ENCODE data around the gene SLC35F4.
"Not testable (repeated sequence)": the region's sequence is repeated elsewhere in the genome, so short reads cannot be mapped to it uniquely, and the experiment has no call there.

Gene SLC35F4

GRCh38 chr14:57865403-57866198 lies at the start of gene SLC35F4:
Gene SLC35F4, minus strand, starts transcription at chr14:57866092.
- no peak for DNase-seq (ENCODE audit: low read depth)

GRCh38 chr14:57909626-57910025 lies 43.7 kb upstream of the SLC35F4 start:
- DNase-seq (ENCODE audit: low read depth): no peak

DNA sequence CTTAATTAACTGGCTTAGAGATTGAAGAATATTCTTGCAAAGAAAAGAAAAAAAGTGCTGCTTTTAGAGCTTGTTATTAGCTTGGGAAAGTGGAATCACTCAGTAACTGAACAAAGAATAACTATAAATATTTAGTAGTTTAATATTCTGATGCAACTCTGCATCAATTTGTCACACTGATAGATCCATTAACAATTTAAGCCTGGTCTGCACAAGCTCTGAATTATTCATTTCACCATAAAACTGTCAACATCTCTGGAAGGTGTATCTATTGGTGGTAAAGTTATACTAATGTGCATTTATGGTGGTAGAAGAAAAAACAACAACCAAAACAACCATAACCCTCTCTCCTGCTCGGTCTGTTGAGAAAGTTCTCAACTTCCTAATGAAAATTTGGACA lies 38.1 kb upstream of the SLC35F4 start:
- no peak for DNase-seq (ENCODE audit: low read depth)

DNA sequence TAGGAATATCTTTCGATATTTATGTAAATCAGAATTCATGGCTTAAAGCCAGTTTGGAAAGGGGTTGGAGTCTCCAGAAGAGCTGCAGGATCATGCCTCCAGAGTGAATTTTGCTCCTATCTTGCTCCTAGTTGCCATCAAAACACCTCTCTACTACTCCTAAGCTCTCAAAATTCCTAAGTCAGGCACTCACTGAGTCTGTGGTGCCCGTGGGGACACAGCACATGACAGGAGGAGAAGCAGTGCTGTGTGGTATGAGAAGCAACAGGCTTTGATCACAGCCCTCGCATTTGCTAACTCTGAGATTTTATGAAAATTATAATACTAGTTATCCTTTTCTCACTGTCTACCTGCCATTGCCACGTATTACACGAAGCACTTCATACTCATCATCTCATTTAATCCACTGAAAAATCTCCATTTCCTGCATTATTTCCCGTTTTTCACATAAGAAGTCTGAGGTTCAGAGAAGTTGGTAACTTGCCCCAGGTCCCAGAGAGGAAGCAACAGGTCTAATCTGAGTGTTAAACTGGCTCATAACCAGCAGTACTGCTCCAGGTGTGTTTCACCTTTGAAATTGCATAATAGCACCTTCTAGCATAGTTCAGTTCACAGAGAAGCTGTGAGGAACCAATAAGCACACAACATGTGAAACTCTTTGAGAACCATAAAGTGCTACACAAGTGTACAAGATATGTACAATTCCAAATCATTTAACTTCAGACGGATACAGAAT lies 33.1 kb upstream of the SLC35F4 start:
- DNase-seq (ENCODE audit: low read depth): no peak

DNA sequence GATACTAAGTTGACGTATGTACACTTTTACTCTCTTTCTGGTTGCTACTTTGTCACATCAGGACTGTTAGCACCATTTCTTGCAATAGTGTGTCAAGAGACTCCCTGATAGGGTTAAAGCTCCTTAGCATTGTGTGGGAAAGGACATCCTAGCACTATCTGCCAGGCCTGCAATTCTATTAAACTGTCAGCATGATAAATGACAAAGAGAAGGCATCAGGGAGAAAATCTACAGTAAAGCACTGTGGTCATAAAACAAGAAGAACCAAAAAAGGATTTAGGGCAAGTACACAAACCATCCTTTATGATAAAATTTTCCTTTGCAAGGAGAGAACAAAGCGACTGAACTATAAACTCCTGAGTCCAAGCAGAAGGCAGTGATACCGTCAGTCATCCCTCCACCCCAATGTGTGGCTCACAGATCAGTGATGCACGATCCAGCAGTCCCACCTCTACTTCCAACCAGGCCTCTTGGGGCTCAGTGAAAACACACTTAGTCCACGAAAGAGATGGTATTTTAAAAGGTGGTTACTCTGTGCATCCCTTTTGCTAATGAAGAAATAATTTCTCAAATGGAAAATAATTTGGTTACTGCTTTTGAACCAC lies 31.4 kb upstream of the SLC35F4 start:
- no peak for DNase-seq (ENCODE audit: low read depth)

GRCh38 chr14:57889245-57889644 lies 23.4 kb upstream of the SLC35F4 start:
- DNase-seq (ENCODE audit: low read depth): no peak

- no peak for DNase-seq (ENCODE audit: low read depth)
These were observed 18.3 kb upstream of the SLC35F4 start for GRCh38 chr14:57884175-57884574.

DNA sequence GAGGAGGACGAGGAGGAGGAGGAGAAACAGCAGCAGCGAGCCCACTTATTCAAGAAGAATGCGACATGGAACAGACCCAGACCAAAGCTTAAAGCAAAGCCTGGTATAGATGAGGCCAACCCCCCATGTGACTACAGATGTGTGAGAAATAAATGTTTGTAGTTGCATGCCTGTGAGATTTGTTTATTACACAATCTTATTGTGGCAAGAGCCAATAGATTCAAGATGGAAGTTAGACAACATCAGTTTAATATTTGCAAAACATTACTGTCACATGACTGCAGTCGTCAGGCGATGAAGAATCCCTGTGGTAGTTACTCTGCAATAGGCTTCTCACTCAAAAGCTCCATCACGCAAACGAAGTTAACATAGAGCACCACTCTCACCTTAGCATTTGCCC lies 17.2 kb upstream of the SLC35F4 start:
- DNase-seq (ENCODE audit: low read depth): no peak

GRCh38 chr14:57879516-57879915 lies 13.6 kb upstream of the SLC35F4 start:
- DNase-seq (ENCODE audit: low read depth): no peak

DNA sequence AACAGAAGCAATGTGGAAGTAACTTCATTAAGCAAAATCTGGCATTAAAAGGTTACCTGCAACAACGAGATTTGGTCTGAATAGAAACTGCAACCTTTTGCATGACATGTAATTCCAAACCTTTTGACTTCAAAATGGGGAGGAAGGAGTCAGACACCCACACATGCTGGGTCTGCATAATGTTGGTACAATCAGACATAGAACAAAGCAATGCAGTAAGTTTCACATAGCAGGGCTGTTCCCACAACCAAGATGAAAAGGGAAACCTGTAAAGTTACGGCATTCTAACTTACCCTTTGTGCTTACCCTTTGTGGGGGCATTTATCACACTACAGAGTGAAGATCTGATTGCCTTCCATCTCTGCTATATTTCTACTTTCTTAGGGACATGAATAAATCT lies 10.1 kb upstream of the SLC35F4 start:
- no peak for DNase-seq (ENCODE audit: low read depth)

- DNase-seq (ENCODE audit: low read depth): no peak
These were observed 9.4 kb upstream of the SLC35F4 start for GRCh38 chr14:57875296-57875695.

- peak; percentile 42 for DNase-seq (ENCODE audit: low read depth)
These were observed 5.7 kb upstream of the SLC35F4 start for GRCh38 chr14:57871459-57872080.

DNA sequence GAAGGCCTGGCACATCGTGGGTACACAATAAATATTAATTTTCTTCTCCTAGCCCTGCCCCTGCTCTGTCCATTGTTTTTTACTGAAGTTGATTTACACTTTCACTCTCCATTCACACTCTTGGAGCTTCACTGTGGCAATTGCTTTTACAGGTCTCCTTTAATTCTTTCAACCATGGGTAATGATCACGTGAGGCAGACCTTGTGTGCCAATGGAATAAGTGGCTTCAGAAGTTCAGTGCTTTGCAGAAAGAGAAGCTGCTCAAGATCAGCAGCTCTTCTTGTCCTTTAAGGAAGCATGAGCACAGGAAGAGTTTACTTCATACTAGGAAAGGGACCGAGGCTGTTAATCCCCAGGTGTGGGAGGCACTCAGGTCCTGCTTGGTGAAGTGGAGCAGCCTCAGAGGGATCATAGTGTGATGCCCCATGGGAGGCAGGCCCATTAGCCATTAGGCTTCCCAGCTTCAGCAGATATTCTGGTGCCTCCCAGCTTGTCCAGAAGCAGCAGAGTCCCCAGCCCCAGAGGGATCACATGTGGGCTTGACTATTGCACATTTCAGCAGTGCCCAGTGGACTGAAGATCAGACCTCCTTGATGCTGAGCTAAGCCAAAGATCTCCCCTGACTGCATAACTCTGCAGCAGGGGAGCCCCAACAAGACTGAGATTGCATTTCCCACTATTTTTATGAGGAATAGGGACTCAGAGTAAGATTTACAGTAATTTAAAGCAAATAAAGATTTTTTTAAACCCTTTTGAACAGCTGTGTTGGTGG lies 5.0 kb upstream of the SLC35F4 start:
- DNase-seq (ENCODE audit: low read depth): no peak

GRCh38 chr14:57869617-57870016 lies 3.7 kb upstream of the SLC35F4 start:
- DNase-seq (ENCODE audit: low read depth): no peak

- DNase-seq (ENCODE audit: low read depth): no peak
These were observed 360 bp upstream of the SLC35F4 start for GRCh38 chr14:57866199-57866705.

DNA sequence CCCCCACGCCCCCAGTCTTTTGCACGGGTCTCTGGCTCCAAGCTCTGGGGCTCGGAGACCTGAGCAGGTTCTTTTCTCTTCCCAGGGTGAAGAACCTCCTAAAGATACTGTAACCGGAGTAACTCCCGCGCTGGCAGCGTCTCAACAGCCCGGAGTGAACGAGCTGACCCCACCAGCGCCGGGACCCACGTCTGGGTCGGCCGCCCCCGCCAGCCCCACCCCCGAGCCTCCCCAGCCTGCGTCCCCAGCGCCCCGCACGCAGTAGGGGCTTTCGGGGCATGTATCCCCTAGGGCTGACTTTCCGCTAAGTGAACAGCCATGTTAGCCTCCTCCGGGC lies 858 bp downstream of the SLC35F4 start:
- DNase-seq (ENCODE audit: low read depth): no peak

- no peak for DNase-seq (ENCODE audit: low read depth)
These were observed 1.2 kb downstream of the SLC35F4 start for GRCh38 chr14:57864659-57865058.

GRCh38 chr14:57863471-57863870 lies 2.4 kb downstream of the SLC35F4 start:
- DNase-seq (ENCODE audit: low read depth): no peak

DNA sequence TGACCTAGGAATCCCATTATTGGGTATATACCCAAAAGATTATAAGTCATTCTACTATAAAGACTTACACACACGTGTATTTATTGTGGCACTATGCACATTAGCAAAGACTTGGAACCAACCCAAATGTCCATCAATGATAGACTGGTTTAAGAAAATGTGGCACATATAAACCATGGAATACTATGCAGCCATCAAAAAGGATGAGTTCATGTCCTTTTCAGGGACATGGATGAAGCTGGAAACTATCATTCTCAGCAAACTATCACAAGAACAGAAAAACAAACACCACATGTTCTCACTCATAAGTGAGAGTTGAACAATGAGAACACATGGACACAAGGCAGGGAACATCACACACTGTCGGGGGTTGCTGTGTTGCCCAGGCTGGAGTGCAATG lies 10.2 kb downstream of the SLC35F4 start:
- not testable (repeated sequence) for DNase-seq (ENCODE audit: low read depth)

GRCh38 chr14:57854571-57854970 lies 11.3 kb downstream of the SLC35F4 start:
- DNase-seq (ENCODE audit: low read depth): no peak

GRCh38 chr14:57851354-57851753 lies 14.5 kb downstream of the SLC35F4 start:
- no peak for DNase-seq (ENCODE audit: low read depth)

DNA sequence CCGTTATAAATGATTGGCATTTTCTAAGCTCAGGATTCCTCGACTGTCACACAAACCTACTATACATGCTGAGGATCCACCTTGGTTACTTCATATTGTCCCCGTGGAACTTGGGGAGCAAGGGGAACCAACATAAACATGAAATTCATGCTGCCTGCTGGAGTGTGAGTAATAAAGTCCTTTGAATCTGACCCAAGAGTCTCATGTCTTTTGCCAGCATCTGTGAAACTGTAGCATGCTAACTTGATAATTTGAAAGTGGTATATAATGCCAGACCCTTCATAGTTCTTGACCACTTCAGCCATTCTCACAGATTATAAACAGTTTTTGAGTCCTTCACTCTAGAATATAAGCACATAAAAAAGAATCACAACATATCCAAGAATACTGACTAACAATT lies 17.1 kb downstream of the SLC35F4 start:
- DNase-seq (ENCODE audit: low read depth): no peak

All from HS-27A (cell line).